Endothelial cell (in vitro differentiated cells): ENCODE results near the gene FOXRED1. TPM values are rescaled to one million over a fixed set of nuclear protein-coding genes. Genes with fewer than 3 reads are reported as not detected.

Experiments
- DNase-seq: peaks from one replicate; pipeline ENCODE4 v3.0.0; 2021; ENCODE audit warnings: low spot score
- H3K27ac Mint-ChIP-seq: one replicate; pipeline ENCODE4 v1.8.0; 2021; ENCODE audit warnings: mixed read lengths, inconsistent platforms; ENCODE audit not compliant: unreplicated experiment
- H3K27me3 Mint-ChIP-seq: one replicate; pipeline ENCODE4 v1.8.0; 2021; ENCODE audit warnings: mild to moderate bottlenecking, moderate library complexity, mixed read lengths, inconsistent platforms; ENCODE audit not compliant: unreplicated experiment
- H3K36me3 Mint-ChIP-seq: one replicate; pipeline ENCODE4 v1.8.0; 2021; ENCODE audit warnings: mild to moderate bottlenecking, low read depth, mixed read lengths, inconsistent platforms; ENCODE audit not compliant: unreplicated experiment
- H3K4me1 Mint-ChIP-seq: one replicate; pipeline ENCODE4 v1.8.0; 2021; ENCODE audit warnings: mild to moderate bottlenecking, mixed read lengths, inconsistent platforms; ENCODE audit not compliant: unreplicated experiment
- H3K4me3 Mint-ChIP-seq: one replicate; pipeline ENCODE4 v1.8.0; 2021; ENCODE audit warnings: mild to moderate bottlenecking, mixed read lengths, inconsistent platforms; ENCODE audit not compliant: unreplicated experiment
- H3K9me3 Mint-ChIP-seq: one replicate; pipeline ENCODE4 v1.8.0; 2021; ENCODE audit warnings: mixed read lengths, inconsistent platforms; ENCODE audit not compliant: unreplicated experiment
- CTCF ChIP-seq: fragments of 200-600 bp; sonication (generic); IDR thresholded peaks from one replicate; pipeline ENCODE4 v1.5.0; 2021; ENCODE audit warnings: antibody characterized with exemption; ENCODE audit not compliant: unreplicated experiment
- total RNA-seq: library from RNA; stranded (reverse); fragmentation: NEBNext Ultra II Directional; extraction: Animal tissue kit (Norgen Biotek cat#: 25700); gene quantifications from one replicate; pipeline ENCODE4 v1.2.1, GENCODE V29; 2021; ENCODE audit not compliant: unreplicated experiment

Gene FOXRED1
- total RNA-seq, 1 donor from 2014 or later, result 35.8 TPM

- Mint-ChIP-seq H3K4me1 (peaks cover 49% of the 10 kb centered on the region), H3K27ac (peak overlapping the region; percentile 99), H3K27me3 (peaks cover 10% of the 10 kb centered on the region), H3K9me3 (no peaks in the 10 kb centered on the region), H3K4me3 (peak overlapping the region; percentile 97), H3K36me3 (peaks cover 54% of the 10 kb centered on the region)
- no peak for TF ChIP-seq CTCF
- DNase-seq, result no peak
These were observed 1.3 kb upstream of the FOXRED1 start for GRCh38 chr11:126267650-126268049.

GRCh38 chr11:126268361-126268707 is 620 bp upstream of the FOXRED1 start:
- Mint-ChIP-seq H3K4me1 (peaks cover 47% of the 10 kb centered on the region), H3K36me3 (peaks cover 50% of the 10 kb centered on the region)

GRCh38 chr11:126277322-126277721 is 8.4 kb downstream of the FOXRED1 start:
- Mint-ChIP-seq H3K9me3 (no peaks in the 10 kb centered on the region), H3K4me1 (peaks cover 30% of the 10 kb centered on the region), H3K27ac (no peak overlapping the region), H3K4me3 (no peak overlapping the region), H3K27me3 (peaks cover 26% of the 10 kb centered on the region), H3K36me3 (peaks cover 52% of the 10 kb centered on the region)
- TF ChIP-seq CTCF, result no peak
- DNase-seq, result no peak

More at GRCh38 chr11:126268361-126268707, 620 bp upstream of the FOXRED1 start:
- no peak for TF ChIP-seq CTCF
- peaks cover 11% of the 10 kb centered on the region for H3K27me3 Mint-ChIP-seq
- peak overlapping the region; percentile 99 for H3K27ac Mint-ChIP-seq
- H3K4me3 Mint-ChIP-seq, result peak overlapping the region; percentile 97
- DNase-seq, result peak; percentile 20
- H3K9me3 Mint-ChIP-seq, result no peaks in the 10 kb centered on the region

GRCh38 chr11:126277780-126278179 is 8.8 kb downstream of the FOXRED1 start:
- no peak for TF ChIP-seq CTCF
- H3K4me3 Mint-ChIP-seq, result peak overlapping the region; percentile 37
- H3K27me3 Mint-ChIP-seq, result peaks cover 24% of the 10 kb centered on the region
- H3K36me3 Mint-ChIP-seq, result peaks cover 49% of the 10 kb centered on the region
- H3K27ac Mint-ChIP-seq, result peak overlapping the region; percentile 36
- H3K4me1 Mint-ChIP-seq, result peaks cover 33% of the 10 kb centered on the region
- no peaks in the 10 kb centered on the region for H3K9me3 Mint-ChIP-seq
- no peak for DNase-seq

- Mint-ChIP-seq H3K4me1 (peaks cover 38% of the 10 kb centered on the region), H3K4me3 (peak overlapping the region; percentile 78), H3K36me3 (peaks cover 46% of the 10 kb centered on the region), H3K9me3 (no peaks in the 10 kb centered on the region), H3K27me3 (peaks cover 30% of the 10 kb centered on the region), H3K27ac (no peak overlapping the region)
- TF ChIP-seq CTCF, result no peak
- DNase-seq, result no peak
These were observed 10.2 kb downstream of the FOXRED1 start for GRCh38 chr11:126279191-126279590.
